ENCODE data around the gene CACNA1B. TPM values are rescaled to one million over a fixed set of nuclear protein-coding genes. Genes with fewer than 3 reads are reported as not detected.

The CACNA1B gene
- polyA plus RNA-seq, 1 of the 3 experiments (the other 2 are of a cell fraction), result 0.03 TPM

- no peaks in the 10 kb centered on the region for H4K20me1 ChIP-seq (ENCODE audit: insufficient read depth)
- H3K4me1 ChIP-seq (ENCODE audit: control insufficient read depth in 1 of 2, insufficient read depth in 2 of 2, low read depth in 1 of 2, low read length in 1 of 2), result no peaks in the 10 kb centered on the region
- no peak overlapping the region for H3K27ac ChIP-seq (ENCODE audit: low read depth in 2 of 2, low read length in 1 of 2)
- TF ChIP-seq USF2 (IDR thresholded peaks at IDR 0.05; ENCODE audit: borderline replicate concordance, low read depth, low read length) (no peak), NRF1 (IDR thresholded peaks at IDR 0.05; ENCODE audit: low read depth, low read length) (no peak), JUND (IDR thresholded peaks at IDR 0.05) (no peak), EP300 (IDR thresholded peaks at IDR 0.05; ENCODE audit: borderline replicate concordance in 1 of 2, low read depth in 1 of 2, low read length in 1 of 2) (no peak), ELF1 (IDR thresholded peaks at IDR 0.05) (no peak), TAF1 (IDR thresholded peaks at IDR 0.05; ENCODE audit: borderline replicate concordance, low read depth, low read length) (no peak), RFX5 (IDR thresholded peaks at IDR 0.05; ENCODE audit: low read length) (no peak), FOXJ3 (CRISPR knock-in tag; IDR thresholded peaks at IDR 0.05) (no peak), RCOR1 (IDR thresholded peaks at IDR 0.05; ENCODE audit: low read length) (no peak), SIN3A (IDR thresholded peaks at IDR 0.05; ENCODE audit: borderline replicate concordance, low read depth, low read length) (no peak), YY1 (IDR thresholded peaks at IDR 0.05; ENCODE audit: low read depth) (no peak), EZH2phosphoT487 (IDR thresholded peaks at IDR 0.05; ENCODE audit: borderline replicate concordance, low read depth) (no peak), GABPA (IDR thresholded peaks at IDR 0.05; ENCODE audit: low read depth) (no peak), CTCF (IDR thresholded peaks at IDR 0.05) (no peak), GATA2 (CRISPR knock-in tag; IDR thresholded peaks at IDR 0.05) (no peak), RXRA (IDR thresholded peaks at IDR 0.05; ENCODE audit: borderline replicate concordance, low read depth) (no peak)
- TF ChIP-seq, protein P1, sequence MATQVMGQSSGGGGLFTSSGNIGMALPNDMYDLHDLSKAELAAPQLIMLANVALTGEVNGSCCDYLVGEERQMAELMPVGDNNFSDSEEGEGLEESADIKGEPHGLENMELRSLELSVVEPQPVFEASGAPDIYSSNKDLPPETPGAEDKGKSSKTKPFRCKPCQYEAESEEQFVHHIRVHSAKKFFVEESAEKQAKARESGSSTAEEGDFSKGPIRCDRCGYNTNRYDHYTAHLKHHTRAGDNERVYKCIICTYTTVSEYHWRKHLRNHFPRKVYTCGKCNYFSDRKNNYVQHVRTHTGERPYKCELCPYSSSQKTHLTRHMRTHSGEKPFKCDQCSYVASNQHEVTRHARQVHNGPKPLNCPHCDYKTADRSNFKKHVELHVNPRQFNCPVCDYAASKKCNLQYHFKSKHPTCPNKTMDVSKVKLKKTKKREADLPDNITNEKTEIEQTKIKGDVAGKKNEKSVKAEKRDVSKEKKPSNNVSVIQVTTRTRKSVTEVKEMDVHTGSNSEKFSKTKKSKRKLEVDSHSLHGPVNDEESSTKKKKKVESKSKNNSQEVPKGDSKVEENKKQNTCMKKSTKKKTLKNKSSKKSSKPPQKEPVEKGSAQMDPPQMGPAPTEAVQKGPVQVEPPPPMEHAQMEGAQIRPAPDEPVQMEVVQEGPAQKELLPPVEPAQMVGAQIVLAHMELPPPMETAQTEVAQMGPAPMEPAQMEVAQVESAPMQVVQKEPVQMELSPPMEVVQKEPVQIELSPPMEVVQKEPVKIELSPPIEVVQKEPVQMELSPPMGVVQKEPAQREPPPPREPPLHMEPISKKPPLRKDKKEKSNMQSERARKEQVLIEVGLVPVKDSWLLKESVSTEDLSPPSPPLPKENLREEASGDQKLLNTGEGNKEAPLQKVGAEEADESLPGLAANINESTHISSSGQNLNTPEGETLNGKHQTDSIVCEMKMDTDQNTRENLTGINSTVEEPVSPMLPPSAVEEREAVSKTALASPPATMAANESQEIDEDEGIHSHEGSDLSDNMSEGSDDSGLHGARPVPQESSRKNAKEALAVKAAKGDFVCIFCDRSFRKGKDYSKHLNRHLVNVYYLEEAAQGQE (IDR thresholded peaks at IDR 0.05; ENCODE audit: low read depth, low read length), result no peak
- TF ChIP-seq, protein P2, sequence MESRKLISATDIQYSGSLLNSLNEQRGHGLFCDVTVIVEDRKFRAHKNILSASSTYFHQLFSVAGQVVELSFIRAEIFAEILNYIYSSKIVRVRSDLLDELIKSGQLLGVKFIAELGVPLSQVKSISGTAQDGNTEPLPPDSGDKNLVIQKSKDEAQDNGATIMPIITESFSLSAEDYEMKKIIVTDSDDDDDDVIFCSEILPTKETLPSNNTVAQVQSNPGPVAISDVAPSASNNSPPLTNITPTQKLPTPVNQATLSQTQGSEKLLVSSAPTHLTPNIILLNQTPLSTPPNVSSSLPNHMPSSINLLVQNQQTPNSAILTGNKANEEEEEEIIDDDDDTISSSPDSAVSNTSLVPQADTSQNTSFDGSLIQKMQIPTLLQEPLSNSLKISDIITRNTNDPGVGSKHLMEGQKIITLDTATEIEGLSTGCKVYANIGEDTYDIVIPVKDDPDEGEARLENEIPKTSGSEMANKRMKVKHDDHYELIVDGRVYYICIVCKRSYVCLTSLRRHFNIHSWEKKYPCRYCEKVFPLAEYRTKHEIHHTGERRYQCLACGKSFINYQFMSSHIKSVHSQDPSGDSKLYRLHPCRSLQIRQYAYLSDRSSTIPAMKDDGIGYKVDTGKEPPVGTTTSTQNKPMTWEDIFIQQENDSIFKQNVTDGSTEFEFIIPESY (IDR thresholded peaks at IDR 0.05; ENCODE audit: borderline replicate concordance, low read depth), result no peak
- TF ChIP-seq, protein P3, sequence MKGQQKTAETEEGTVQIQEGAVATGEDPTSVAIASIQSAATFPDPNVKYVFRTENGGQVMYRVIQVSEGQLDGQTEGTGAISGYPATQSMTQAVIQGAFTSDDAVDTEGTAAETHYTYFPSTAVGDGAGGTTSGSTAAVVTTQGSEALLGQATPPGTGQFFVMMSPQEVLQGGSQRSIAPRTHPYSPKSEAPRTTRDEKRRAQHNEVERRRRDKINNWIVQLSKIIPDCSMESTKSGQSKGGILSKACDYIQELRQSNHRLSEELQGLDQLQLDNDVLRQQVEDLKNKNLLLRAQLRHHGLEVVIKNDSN (IDR thresholded peaks at IDR 0.05; ENCODE audit: borderline replicate concordance, low read depth), result no peak
- H2AFZ ChIP-seq (ENCODE audit: low read depth), result no peak overlapping the region
- 20% methylated on average over 2 of the region's 3 CpGs for WGBS (ENCODE audit: low lambda C conversion rate)
- no peak overlapping the region; a peak in 1 of 4 replicates for H3K4me3 ChIP-seq (ENCODE audit: low read depth in 2 of 2, low read length in 1 of 2)
- H3K36me3 ChIP-seq (replicated peaks in 1 of 2; ENCODE audit: control insufficient read depth in 1 of 2, insufficient read depth in 2 of 2, low read length in 1 of 2), result no peaks in the 10 kb centered on the region
- H3F3A ChIP-seq (replicated peaks; ENCODE audit: insufficient read depth), result no peaks in the 10 kb centered on the region
- no peak overlapping the region for H3K4me2 ChIP-seq
- ChIA-PET CTCF (interaction anchor here (0.9 to 1.2 kb wide), 2 partner anchors 13 to 18 kb away, joined by 3 read pairs; no protein-coding TSS in a partner anchor), POLR2A (no interaction called here)
- H3K9me3 ChIP-seq, result no peaks in the 10 kb centered on the region
- H3K27me3 ChIP-seq (ENCODE audit: insufficient read depth), result no peaks in the 10 kb centered on the region
- peak; percentile 4 for DNase-seq
- H3K79me2 ChIP-seq (ENCODE audit: insufficient read depth), result no peaks in the 10 kb centered on the region
- no peaks in the 10 kb centered on the region for H3K9me2 ChIP-seq
- no peak overlapping the region for H3K9ac ChIP-seq
Measured at GRCh38 chr9:138083873-138084272, 206.3 kb downstream of the CACNA1B start.

Measured in SK-N-SH (cell line).